OCI-LY3 (cell line): ENCODE measurements around the gene CNIH1.

Experiments
- EZH2phosphoT487 ChIP-seq: fragments of 200-600 bp; shearing (Covaris generic); IDR thresholded peaks from 2 replicates; pipeline ENCODE4 v1.6.1; 2018; ENCODE audit warnings: antibody characterized with exemption, mixed run types, low read depth
- TF ChIP-seq, protein P1 (sequence below): fragments of 200-600, 300-600 bp; sonication (generic); IDR thresholded peaks from 2 replicates; pipeline ENCODE4 v1.5.1; 2014; ENCODE audit warnings: antibody characterized with exemption, low read length, low read depth

DNA sequence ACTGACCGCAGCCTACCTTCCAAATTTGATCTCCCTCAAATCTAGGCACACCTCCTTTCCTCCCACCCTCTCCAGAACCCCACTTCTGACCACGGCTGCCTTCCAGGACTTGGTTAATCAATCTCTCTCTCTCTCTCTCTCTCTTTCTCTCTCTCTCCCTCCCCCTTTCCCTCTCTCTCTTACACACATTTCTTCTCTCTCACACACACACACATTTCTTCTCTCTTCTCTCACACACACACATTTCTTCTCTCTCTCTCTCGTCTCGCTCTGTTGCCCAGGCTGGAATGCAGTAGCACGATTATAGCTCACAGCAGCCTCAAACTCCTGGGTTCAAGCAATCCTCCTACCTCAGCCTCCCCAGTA, 48.1 kb upstream of the CNIH1 start:
- TF ChIP-seq, protein P1, sequence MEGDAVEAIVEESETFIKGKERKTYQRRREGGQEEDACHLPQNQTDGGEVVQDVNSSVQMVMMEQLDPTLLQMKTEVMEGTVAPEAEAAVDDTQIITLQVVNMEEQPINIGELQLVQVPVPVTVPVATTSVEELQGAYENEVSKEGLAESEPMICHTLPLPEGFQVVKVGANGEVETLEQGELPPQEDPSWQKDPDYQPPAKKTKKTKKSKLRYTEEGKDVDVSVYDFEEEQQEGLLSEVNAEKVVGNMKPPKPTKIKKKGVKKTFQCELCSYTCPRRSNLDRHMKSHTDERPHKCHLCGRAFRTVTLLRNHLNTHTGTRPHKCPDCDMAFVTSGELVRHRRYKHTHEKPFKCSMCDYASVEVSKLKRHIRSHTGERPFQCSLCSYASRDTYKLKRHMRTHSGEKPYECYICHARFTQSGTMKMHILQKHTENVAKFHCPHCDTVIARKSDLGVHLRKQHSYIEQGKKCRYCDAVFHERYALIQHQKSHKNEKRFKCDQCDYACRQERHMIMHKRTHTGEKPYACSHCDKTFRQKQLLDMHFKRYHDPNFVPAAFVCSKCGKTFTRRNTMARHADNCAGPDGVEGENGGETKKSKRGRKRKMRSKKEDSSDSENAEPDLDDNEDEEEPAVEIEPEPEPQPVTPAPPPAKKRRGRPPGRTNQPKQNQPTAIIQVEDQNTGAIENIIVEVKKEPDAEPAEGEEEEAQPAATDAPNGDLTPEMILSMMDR: no peak
- TF ChIP-seq EZH2phosphoT487: no peak
